Liver (tissue), 9 donors: ENCODE data around the gene ASB2. TPM values are rescaled to one million over a fixed set of nuclear protein-coding genes. Genes with fewer than 3 reads are reported as not detected.

ENCODE experiments used
- DNase-seq: peaks from one replicate; pipeline ENCODE4 v3.0.0-alpha.2; 2017; ENCODE audit warnings: low spot score
- H3K27ac ChIP-seq, 2 donors: one replicate each; pipeline ENCODE4 v1.7.0; 2013; ENCODE audit warnings: inconsistent platforms in 2 of 2, low read length in 2 of 2, control low read depth in 1 of 2, low read depth in 1 of 2, mild to moderate bottlenecking in 1 of 2
- H3K27me3 ChIP-seq, 4 donors: one replicate each; pipeline versions ENCODE4 v1.6.1 to v1.7.0; 2013; ENCODE audit warnings: low read length in 3 of 4, inconsistent platforms in 1 of 4, mild to moderate bottlenecking in 1 of 4, moderate library complexity in 1 of 4; ENCODE audit not compliant: control insufficient read depth in 4 of 4, insufficient read depth in 4 of 4
- H3K36me3 ChIP-seq, 4 donors: one replicate each; pipeline versions ENCODE4 v1.6.1 to v1.7.0; 2013; ENCODE audit warnings: low read length in 3 of 4, mild to moderate bottlenecking in 3 of 4, low read depth in 1 of 4, moderate library complexity in 1 of 4; ENCODE audit not compliant: control insufficient read depth in 4 of 4, insufficient read depth in 3 of 4
- H3K4me1 ChIP-seq, 4 donors: one replicate each; pipeline versions ENCODE4 v1.6.1 to v1.7.0; 2013; ENCODE audit warnings: low read length in 3 of 4, mild to moderate bottlenecking in 3 of 4, moderate library complexity in 1 of 4; ENCODE audit not compliant: control insufficient read depth in 4 of 4, insufficient read depth in 4 of 4
- H3K4me3 ChIP-seq, 3 donors: one replicate each; pipeline versions ENCODE4 v1.6.1 to v1.7.0; 2013; ENCODE audit warnings: low read length in 3 of 3, control low read depth in 1 of 3, low read depth in 1 of 3, mild to moderate bottlenecking in 1 of 3
- H3K9ac ChIP-seq, 2 donors: one replicate each; pipeline ENCODE4 v1.7.0; 2013; ENCODE audit warnings: low read length in 2 of 2, mild to moderate bottlenecking in 2 of 2, moderate library complexity in 2 of 2, control low read depth in 1 of 2, low read depth in 1 of 2
- H3K9me3 ChIP-seq, 4 donors: one replicate each; pipeline versions ENCODE4 v1.6.1 to v1.7.0; 2013; ENCODE audit warnings: low read length in 3 of 4; ENCODE audit not compliant: control insufficient read depth in 4 of 4
- ATF3 ChIP-seq: IDR thresholded peaks from 2 replicates; pipeline ENCODE4 v1.6.1; 2016; ENCODE audit warnings: antibody characterized with exemption
- CTCF ChIP-seq: fragments of 150-350 bp; IDR thresholded peaks from 2 replicates; pipeline ENCODE4 v1.5.1; 2017; ENCODE audit warnings: improper control_type of control experiment, low read depth, low read length; ENCODE audit not compliant: missing input control
- EGR1 ChIP-seq, 2 donors: IDR thresholded peaks; 2 replicates each; pipeline ENCODE4 v1.6.1; 2016 to 2018; ENCODE audit warnings: antibody characterized with exemption in 2 of 2, low read depth in 2 of 2
- FOXA1 ChIP-seq: IDR thresholded peaks from 2 replicates; pipeline ENCODE4 v1.6.1; 2016; ENCODE audit warnings: antibody characterized with exemption
- FOXA2 ChIP-seq: IDR thresholded peaks from 2 replicates; pipeline ENCODE4 v1.6.1; 2016; ENCODE audit warnings: antibody characterized with exemption
- GABPA ChIP-seq, 2 donors: IDR thresholded peaks in 1 of 2; conservative IDR thresholded peaks in 1 of 2; 2 replicates each; pipeline ENCODE4 v1.6.1; 2016; ENCODE audit warnings: antibody characterized with exemption in 2 of 2, mild to moderate bottlenecking in 1 of 2, moderate library complexity in 1 of 2
- HNF4A ChIP-seq, 2 donors: conservative IDR thresholded peaks; 2 replicates each; pipeline ENCODE4 v1.6.1; 2016; ENCODE audit warnings: antibody characterized with exemption in 2 of 2, mild to moderate bottlenecking in 2 of 2
- HNF4G ChIP-seq: IDR thresholded peaks from 2 replicates; pipeline ENCODE4 v1.6.1; 2016; ENCODE audit warnings: antibody characterized with exemption
- JUND ChIP-seq, 2 donors: IDR thresholded peaks; 2 replicates each; pipeline ENCODE4 v1.6.1; 2016; ENCODE audit warnings: antibody characterized with exemption in 2 of 2
- MAX ChIP-seq: IDR thresholded peaks from 2 replicates; pipeline ENCODE4 v1.6.1; 2016; ENCODE audit warnings: antibody characterized with exemption
- NR2F2 ChIP-seq: IDR thresholded peaks from 2 replicates; pipeline ENCODE4 v1.6.1; 2016; ENCODE audit warnings: antibody characterized with exemption
- RAD21 ChIP-seq, 2 donors: IDR thresholded peaks; 2 replicates each; pipeline ENCODE4 v1.6.1; 2016; ENCODE audit warnings: antibody characterized with exemption in 2 of 2, mild to moderate bottlenecking in 2 of 2
- RXRA ChIP-seq, 2 donors: IDR thresholded peaks; 2 replicates each; pipeline ENCODE4 v1.6.1; 2017 to 2018; ENCODE audit warnings: antibody characterized with exemption in 2 of 2, mild to moderate bottlenecking in 1 of 2
- TAF1 ChIP-seq: conservative IDR thresholded peaks from 2 replicates; pipeline ENCODE4 v1.6.1; 2016; ENCODE audit warnings: antibody characterized with exemption, mild to moderate bottlenecking
- YY1 ChIP-seq: IDR thresholded peaks from 2 replicates; pipeline ENCODE4 v1.6.1; 2016; ENCODE audit warnings: antibody characterized with exemption, mild to moderate bottlenecking
- ZBTB33 ChIP-seq: IDR thresholded peaks from 2 replicates; pipeline ENCODE4 v1.6.1; 2016; ENCODE audit warnings: antibody characterized with exemption
- WGBS: extraction: QIAGEN DNeasy Blood & Tissue Kit; methylation state at CpG from one replicate; pipeline ENCODE4 v1.1.7; 2013; 5-methylcytosine and 5-hydroxymethylcytosine counted together
- polyA plus RNA-seq, 2 donors: library from polyadenylated mRNA; stranded (reverse) in 1 of 2; unstranded in 1 of 2; fragments of 200-250 nt in 1 of 2; fragments of >200 nt in 1 of 2; fragmentation: Nextera tagmentation in 1 of 2; extraction: Ambion mirVana in 1 of 2; gene quantifications; one replicate each; pipeline versions ENCODE4 v1.2.1 to v1.2.3, GENCODE V29; 2013 to 2015
- total RNA-seq, 2 donors: library from RNA; depleted of rRNA; stranded (reverse); fragments of >200 nt; gene quantifications; one replicate each; pipeline ENCODE4 v1.2.3, GENCODE V29; 2014
- TF ChIP-seq, protein P1 (sequence below): IDR thresholded peaks from 2 replicates; pipeline ENCODE4 v1.6.1; 2016; ENCODE audit warnings: antibody characterized with exemption, mild to moderate bottlenecking
- donor health status: healthy.
- donor health status: healthy.
- donor health status: healthy.
- donor health status: healthy.
- donor health status: healthy.

Gene ASB2
- total and polyA plus RNA-seq, 4 donors = 0.18 to 0.56 (median 0.38) TPM

DNA sequence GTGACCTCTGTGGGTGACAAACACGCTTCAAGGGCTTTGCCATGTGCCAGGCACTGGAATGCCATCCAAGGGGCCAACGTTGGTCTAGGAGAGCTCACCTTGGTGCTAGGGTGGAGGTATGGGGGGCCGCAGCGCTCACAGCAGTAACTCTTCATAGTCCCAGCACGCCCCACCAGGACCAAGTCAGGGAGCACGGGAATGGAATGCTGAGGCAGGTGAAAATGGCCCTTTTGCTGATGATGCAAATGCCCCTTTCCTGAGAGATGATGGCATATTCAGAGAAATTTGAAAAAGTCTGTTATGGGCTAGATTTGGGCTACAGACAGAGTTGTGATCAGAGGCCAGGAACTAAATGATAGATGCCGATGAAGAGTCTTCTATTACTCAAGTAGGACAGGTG, 59.2 kb downstream of the ASB2 start:
- H3K9me3 ChIP-seq = peaks cover 0 to 3% (median under 1%) of the 10 kb centered on the region in 4 donors
- no peak overlapping the region for H3K4me3 ChIP-seq
- no peak for DNase-seq
- no peak overlapping the region for H3K27ac ChIP-seq
- no peak for TF ChIP-seq NR2F2
- no peak for TF ChIP-seq YY1
- no peak for TF ChIP-seq MAX
- TF ChIP-seq ZBTB33 = no peak
- no peak for TF ChIP-seq GABPA (IDR thresholded peaks at IDR 0.05 in 1 of 2, conservative IDR thresholded peaks at IDR 0.05 in 1 of 2)
- TF ChIP-seq HNF4A (conservative IDR thresholded peaks at IDR 0.05) = no peak
- TF ChIP-seq HNF4G = no peak
- no peak for TF ChIP-seq EGR1 (IDR thresholded peaks at IDR 0.05; ENCODE audit: low read depth in 2 of 2)
- TF ChIP-seq TAF1 = no peak
- TF ChIP-seq RXRA (IDR thresholded peaks at IDR 0.05) = no peak
- TF ChIP-seq, protein P1, sequence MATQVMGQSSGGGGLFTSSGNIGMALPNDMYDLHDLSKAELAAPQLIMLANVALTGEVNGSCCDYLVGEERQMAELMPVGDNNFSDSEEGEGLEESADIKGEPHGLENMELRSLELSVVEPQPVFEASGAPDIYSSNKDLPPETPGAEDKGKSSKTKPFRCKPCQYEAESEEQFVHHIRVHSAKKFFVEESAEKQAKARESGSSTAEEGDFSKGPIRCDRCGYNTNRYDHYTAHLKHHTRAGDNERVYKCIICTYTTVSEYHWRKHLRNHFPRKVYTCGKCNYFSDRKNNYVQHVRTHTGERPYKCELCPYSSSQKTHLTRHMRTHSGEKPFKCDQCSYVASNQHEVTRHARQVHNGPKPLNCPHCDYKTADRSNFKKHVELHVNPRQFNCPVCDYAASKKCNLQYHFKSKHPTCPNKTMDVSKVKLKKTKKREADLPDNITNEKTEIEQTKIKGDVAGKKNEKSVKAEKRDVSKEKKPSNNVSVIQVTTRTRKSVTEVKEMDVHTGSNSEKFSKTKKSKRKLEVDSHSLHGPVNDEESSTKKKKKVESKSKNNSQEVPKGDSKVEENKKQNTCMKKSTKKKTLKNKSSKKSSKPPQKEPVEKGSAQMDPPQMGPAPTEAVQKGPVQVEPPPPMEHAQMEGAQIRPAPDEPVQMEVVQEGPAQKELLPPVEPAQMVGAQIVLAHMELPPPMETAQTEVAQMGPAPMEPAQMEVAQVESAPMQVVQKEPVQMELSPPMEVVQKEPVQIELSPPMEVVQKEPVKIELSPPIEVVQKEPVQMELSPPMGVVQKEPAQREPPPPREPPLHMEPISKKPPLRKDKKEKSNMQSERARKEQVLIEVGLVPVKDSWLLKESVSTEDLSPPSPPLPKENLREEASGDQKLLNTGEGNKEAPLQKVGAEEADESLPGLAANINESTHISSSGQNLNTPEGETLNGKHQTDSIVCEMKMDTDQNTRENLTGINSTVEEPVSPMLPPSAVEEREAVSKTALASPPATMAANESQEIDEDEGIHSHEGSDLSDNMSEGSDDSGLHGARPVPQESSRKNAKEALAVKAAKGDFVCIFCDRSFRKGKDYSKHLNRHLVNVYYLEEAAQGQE = no peak
- no peak for TF ChIP-seq JUND (IDR thresholded peaks at IDR 0.05)
- no peak for TF ChIP-seq FOXA2
- no peak for TF ChIP-seq ATF3
- no peak for TF ChIP-seq FOXA1
- TF ChIP-seq RAD21 (IDR thresholded peaks at IDR 0.05) = no peak
- 85% methylated on average over 7 of the region's 7 CpGs for WGBS
- H3K27me3 ChIP-seq = no peaks in the 10 kb centered on the region
- H3K4me1 ChIP-seq = no peaks in the 10 kb centered on the region
- H3K36me3 ChIP-seq = no peaks in the 10 kb centered on the region
- H3K9ac ChIP-seq = no peak overlapping the region

GRCh38 chr14:93916498-93916897, 59.9 kb downstream of the ASB2 start:
- 63% methylated on average over 3 of the region's 3 CpGs for WGBS
- no peaks in the 10 kb centered on the region for H3K27me3 ChIP-seq

More at GRCh38 chr14:93916498-93916897, 59.9 kb downstream of the ASB2 start:
- no peak for DNase-seq
- no peak for TF ChIP-seq MAX
- TF ChIP-seq CTCF = no peak
- no peak for TF ChIP-seq TAF1
- TF ChIP-seq NR2F2 = no peak
- no peak for TF ChIP-seq HNF4G
- TF ChIP-seq RAD21 (IDR thresholded peaks at IDR 0.05) = no peak
- no peak for TF ChIP-seq JUND (IDR thresholded peaks at IDR 0.05)
- Histone ChIP-seq H3K4me1 (no peaks in the 10 kb centered on the region), H3K4me3 (no peak overlapping the region), H3K27ac (no peak overlapping the region), H3K9ac (no peak overlapping the region), H3K9me3 (peaks cover 0 to 3% (median under 1%) of the 10 kb centered on the region in 4 donors), H3K36me3 (no peaks in the 10 kb centered on the region)
